Hepatocyte (in vitro differentiated cells): ENCODE measurements around the gene SPATA24. TPM values are rescaled to one million over a fixed set of nuclear protein-coding genes. Genes with fewer than 3 reads are reported as not detected.
"Not testable (repeated sequence)": the region's sequence is repeated elsewhere in the genome, so short reads cannot be mapped to it uniquely, and the experiment has no call there.

Experiments used
- DNase-seq: peaks from one replicate; pipeline ENCODE4 v3.0.0-alpha.2; 2016; ENCODE audit warnings: low spot score
- H2AFZ ChIP-seq: fragments of 200-600 bp; sonication (generic); 2 replicates; pipeline ENCODE4 v1.6.0; 2016; ENCODE audit warnings: antibody characterized with exemption, mild to moderate bottlenecking
- H3K27ac ChIP-seq: fragments of 200-600 bp; sonication (generic); 2 replicates; pipeline ENCODE4 v1.5.1; 2016; ENCODE audit warnings: mild to moderate bottlenecking
- H3K27me3 ChIP-seq: fragments of 200-600 bp; sonication (generic); 2 replicates; pipeline ENCODE4 v1.6.1; 2016
- H3K36me3 ChIP-seq: fragments of 200-600 bp; sonication (generic); replicated peaks from 2 replicates; pipeline ENCODE4 v1.5.1; 2016; ENCODE audit warnings: low read depth; ENCODE audit not compliant: insufficient read depth
- H3K4me1 ChIP-seq: fragments of 200-600 bp; sonication (generic); 2 replicates; pipeline ENCODE4 v1.5.1; 2016; ENCODE audit warnings: mild to moderate bottlenecking, moderate library complexity; ENCODE audit not compliant: insufficient read depth
- H3K4me2 ChIP-seq: fragments of 200-600 bp; sonication (generic); 2 replicates; pipeline ENCODE4 v1.6.0; 2016
- H3K4me3 ChIP-seq: fragments of 200-600 bp; sonication (generic); 2 replicates; pipeline ENCODE4 v1.5.1; 2016; ENCODE audit warnings: mild to moderate bottlenecking
- H3K79me2 ChIP-seq: fragments of 200-600 bp; sonication (generic); 2 replicates; pipeline ENCODE4 v1.6.0; 2017; ENCODE audit warnings: mild to moderate bottlenecking
- H3K9me2 ChIP-seq: fragments of 200-600 bp; sonication (generic); replicated peaks from 2 replicates; pipeline ENCODE4 v1.6.0; 2017; ENCODE audit warnings: mild to moderate bottlenecking; ENCODE audit not compliant: insufficient read depth
- H3K9me3 ChIP-seq: fragments of 200-600 bp; sonication (generic); 2 replicates; pipeline ENCODE4 v1.5.1; 2016; ENCODE audit warnings: low read depth, mild to moderate bottlenecking
- H4K20me1 ChIP-seq: fragments of 200-600 bp; sonication (generic); 2 replicates; pipeline ENCODE4 v1.6.0; 2016; ENCODE audit warnings: mild to moderate bottlenecking; ENCODE audit not compliant: insufficient read depth, poor library complexity, severe bottlenecking
- EZH2 ChIP-seq: fragments of 200-600 bp; sonication (generic); IDR thresholded peaks from 2 replicates; pipeline ENCODE4 v1.6.1; 2016; ENCODE audit warnings: antibody characterized with exemption, mild to moderate bottlenecking, borderline replicate concordance
- EZH2phosphoT487 ChIP-seq: fragments of 200-600 bp; sonication (generic); IDR thresholded peaks from one replicate; pipeline ENCODE4 v1.6.1; 2018; ENCODE audit warnings: antibody characterized with exemption, mild to moderate bottlenecking, low read depth, moderate library complexity; ENCODE audit not compliant: unreplicated experiment, severe bottlenecking
- WGBS: methylation state at CpG from one replicate; pipeline ENCODE4 v1.1.6; 2016; ENCODE audit warnings: low lambda C conversion rate; ENCODE audit errors: missing lambda C conversion rate; 5-methylcytosine and 5-hydroxymethylcytosine counted together
- polyA plus RNA-seq: library from polyadenylated mRNA; unstranded; fragments of >200 nt; fragmentation: Nextera tagmentation; extraction: Ambion mirVana; gene quantifications from 2 replicates; pipeline ENCODE4 v1.2.1, GENCODE V29; 2016
- total RNA-seq: library from RNA; depleted of rRNA; stranded (reverse); fragments of >200 nt; gene quantifications from 2 replicates; pipeline ENCODE4 v1.2.3, GENCODE V29; 2014
- TF ChIP-seq, protein P1 (sequence below): fragments of 200-600 bp; sonication (generic); IDR thresholded peaks from 2 replicates; pipeline ENCODE4 v1.5.1; 2016; ENCODE audit warnings: antibody characterized with exemption, mild to moderate bottlenecking; ENCODE audit not compliant: poor library complexity

SPATA24 gene
- total and polyA plus RNA-seq, 2 experiments from 2014 or later = 6.3 to 9.8 TPM

DNA sequence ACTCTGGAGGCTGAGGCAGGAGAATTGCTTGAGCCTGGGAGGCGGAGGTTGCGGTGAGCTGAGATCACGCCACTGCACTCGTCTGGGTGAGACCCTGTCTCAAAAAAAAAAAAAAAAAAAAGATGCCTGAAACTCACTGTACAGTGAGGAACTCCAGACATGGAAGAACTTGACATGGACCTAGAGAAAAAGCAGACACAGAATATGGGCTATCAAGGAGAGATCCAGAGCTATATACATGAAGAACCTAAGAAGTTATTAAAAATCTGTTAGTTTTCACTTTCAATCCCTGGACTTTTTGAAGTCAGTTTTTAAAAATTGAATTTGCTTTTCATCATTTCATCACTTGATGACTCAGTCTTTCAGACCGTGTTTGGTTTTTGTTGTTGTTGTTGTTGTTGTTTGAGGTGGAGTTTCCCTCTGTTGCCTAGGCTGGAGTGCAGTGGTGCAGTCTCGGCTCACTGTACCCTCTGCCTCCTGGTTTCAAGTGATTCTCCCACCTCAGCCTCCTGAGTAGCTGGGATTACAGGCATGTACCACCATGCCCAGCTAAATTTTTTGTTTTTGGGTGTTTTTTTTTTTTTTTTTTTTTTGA is 42.0 kb downstream of the SPATA24 start:
- TF ChIP-seq, protein P1, sequence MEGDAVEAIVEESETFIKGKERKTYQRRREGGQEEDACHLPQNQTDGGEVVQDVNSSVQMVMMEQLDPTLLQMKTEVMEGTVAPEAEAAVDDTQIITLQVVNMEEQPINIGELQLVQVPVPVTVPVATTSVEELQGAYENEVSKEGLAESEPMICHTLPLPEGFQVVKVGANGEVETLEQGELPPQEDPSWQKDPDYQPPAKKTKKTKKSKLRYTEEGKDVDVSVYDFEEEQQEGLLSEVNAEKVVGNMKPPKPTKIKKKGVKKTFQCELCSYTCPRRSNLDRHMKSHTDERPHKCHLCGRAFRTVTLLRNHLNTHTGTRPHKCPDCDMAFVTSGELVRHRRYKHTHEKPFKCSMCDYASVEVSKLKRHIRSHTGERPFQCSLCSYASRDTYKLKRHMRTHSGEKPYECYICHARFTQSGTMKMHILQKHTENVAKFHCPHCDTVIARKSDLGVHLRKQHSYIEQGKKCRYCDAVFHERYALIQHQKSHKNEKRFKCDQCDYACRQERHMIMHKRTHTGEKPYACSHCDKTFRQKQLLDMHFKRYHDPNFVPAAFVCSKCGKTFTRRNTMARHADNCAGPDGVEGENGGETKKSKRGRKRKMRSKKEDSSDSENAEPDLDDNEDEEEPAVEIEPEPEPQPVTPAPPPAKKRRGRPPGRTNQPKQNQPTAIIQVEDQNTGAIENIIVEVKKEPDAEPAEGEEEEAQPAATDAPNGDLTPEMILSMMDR = no peak
- TF ChIP-seq EZH2phosphoT487 (no peak), EZH2 (no peak)
- Histone ChIP-seq H3K4me2 (no peak overlapping the region), H4K20me1 (peaks cover 71% of the 10 kb centered on the region), H2AFZ (no peak overlapping the region), H3K36me3 (no peaks in the 10 kb centered on the region), H3K4me3 (no peak overlapping the region), H3K27ac (no peak overlapping the region), H3K79me2 (peaks cover 73% of the 10 kb centered on the region), H3K4me1 (no peaks in the 10 kb centered on the region), H3K9me3 (no peaks in the 10 kb centered on the region), H3K27me3 (no peaks in the 10 kb centered on the region), H3K9me2 (no peaks in the 10 kb centered on the region)
- DNase-seq = no peak
- WGBS = 80% methylated on average over 6 of the region's 6 CpGs

- Histone ChIP-seq H3K4me2 (no peak overlapping the region), H3K4me3 (no peak overlapping the region), H3K9me2 (no peaks in the 10 kb centered on the region), H3K36me3 (no peaks in the 10 kb centered on the region), H3K27ac (no peak overlapping the region), H2AFZ (no peak overlapping the region), H3K4me1 (no peaks in the 10 kb centered on the region), H4K20me1 (peaks cover 83% of the 10 kb centered on the region), H3K27me3 (no peaks in the 10 kb centered on the region), H3K79me2 (peaks cover 83% of the 10 kb centered on the region), H3K9me3 (no peaks in the 10 kb centered on the region)
- DNase-seq = no peak
- WGBS = 95% methylated on average over 4 of the region's 4 CpGs
- TF ChIP-seq, protein P1 = no peak
- TF ChIP-seq EZH2phosphoT487 = no peak
- TF ChIP-seq EZH2 = no peak
These were observed 43.5 kb downstream of the SPATA24 start for GRCh38 chr5:139360384-139360783.

GRCh38 chr5:139358064-139358463 is 45.8 kb downstream of the SPATA24 start:
- no peak for DNase-seq
- no peaks in the 10 kb centered on the region for H3K9me2 ChIP-seq
- peaks cover 99% of the 10 kb centered on the region for H3K79me2 ChIP-seq
- H3K4me2 ChIP-seq = no peak overlapping the region
- TF ChIP-seq EZH2phosphoT487 (no peak), EZH2 (no peak)
- TF ChIP-seq, protein P1 = no peak
- peaks cover 99% of the 10 kb centered on the region for H4K20me1 ChIP-seq
- no peaks in the 10 kb centered on the region for H3K4me1 ChIP-seq
- H3K27me3 ChIP-seq = no peaks in the 10 kb centered on the region
- no peak overlapping the region for H3K27ac ChIP-seq
- no peak overlapping the region for H2AFZ ChIP-seq
- H3K4me3 ChIP-seq = no peak overlapping the region
- peaks cover 4% of the 10 kb centered on the region for H3K9me3 ChIP-seq
- H3K36me3 ChIP-seq = no peaks in the 10 kb centered on the region

DNA sequence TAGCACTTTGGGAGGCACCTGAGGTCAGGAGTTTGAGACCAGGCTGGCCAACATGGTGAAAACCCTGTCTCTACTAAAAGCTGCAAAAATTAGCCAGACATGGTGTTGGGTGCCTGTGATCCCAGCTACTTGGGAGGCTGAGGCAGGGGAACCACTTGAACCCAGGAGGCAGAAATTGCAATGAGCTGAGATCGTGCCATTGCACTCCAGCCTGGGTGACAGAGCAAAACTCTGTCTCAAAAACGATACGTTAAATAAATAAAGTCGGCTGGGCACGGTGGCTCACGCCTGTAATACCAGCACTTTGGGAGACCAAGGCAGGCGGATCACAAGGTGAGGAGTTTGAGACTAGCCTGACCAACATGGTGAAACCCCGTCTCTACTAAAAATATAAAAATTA is 48.0 kb downstream of the SPATA24 start:
- not testable (repeated sequence) for H3K4me1 ChIP-seq, H3K4me2 ChIP-seq, H3K36me3 ChIP-seq, H2AFZ ChIP-seq, DNase-seq, H3K27ac ChIP-seq, H3K9me2 ChIP-seq, H3K27me3 ChIP-seq, H3K9me3 ChIP-seq, H3K4me3 ChIP-seq
- Histone ChIP-seq H4K20me1 (peaks cover 99% of the 10 kb centered on the region), H3K79me2 (peaks cover 100% of the 10 kb centered on the region)
- WGBS = 93% methylated on average over 8 of the region's 8 CpGs
